Mesenchymal stem cell (in vitro differentiated cells and primary cell): Measurements from ENCODE around the gene NFATC4.

Experiments used
- DNase-seq: peaks from one replicate; pipeline ENCODE4 v3.0.0-alpha.2; 2013
- H2AFZ ChIP-seq: one replicate; pipeline ENCODE4 v1.6.1; 2013; ENCODE audit warnings: low read depth, mild to moderate bottlenecking, control low read depth, inconsistent platforms, low read length, moderate library complexity
- H2AK5ac ChIP-seq: 2 replicates; pipeline ENCODE4 v1.6.1; 2013; ENCODE audit warnings: low read length, moderate library complexity, mild to moderate bottlenecking, inconsistent platforms; ENCODE audit not compliant: severe bottlenecking
- H2BK120ac ChIP-seq: one replicate; pipeline ENCODE4 v1.6.1; 2013; ENCODE audit warnings: low read depth, mild to moderate bottlenecking, inconsistent platforms, low read length, moderate library complexity
- H2BK12ac ChIP-seq, 2 experiments: one replicate each; pipeline ENCODE4 v1.6.1; 2013; ENCODE audit warnings: inconsistent platforms in 2 of 2, low read length in 2 of 2, mild to moderate bottlenecking in 2 of 2, moderate library complexity in 2 of 2, control low read depth in 1 of 2
- H2BK15ac ChIP-seq: one replicate; pipeline ENCODE4 v1.6.1; 2013; ENCODE audit warnings: mild to moderate bottlenecking, low read depth, inconsistent platforms; ENCODE audit not compliant: poor library complexity, severe bottlenecking
- H2BK5ac ChIP-seq: 2 replicates; pipeline ENCODE4 v1.6.1; 2013; ENCODE audit warnings: low read depth, mild to moderate bottlenecking, low read length, control low read depth, inconsistent platforms; ENCODE audit not compliant: poor library complexity, severe bottlenecking
- H3K14ac ChIP-seq, 2 experiments: one replicate each; pipeline ENCODE4 v1.6.1; 2013; ENCODE audit warnings: inconsistent platforms in 2 of 2, low read length in 2 of 2, control low read depth in 1 of 2, mild to moderate bottlenecking in 1 of 2, moderate library complexity in 1 of 2
- H3K18ac ChIP-seq, 2 experiments: one replicate each; pipeline ENCODE4 v1.6.1; 2013; ENCODE audit warnings: inconsistent platforms in 2 of 2, low read length in 2 of 2, control low read depth in 1 of 2, low read depth in 1 of 2, mild to moderate bottlenecking in 1 of 2
- H3K23ac ChIP-seq, 2 experiments: one replicate each; pipeline ENCODE4 v1.6.1; 2013; ENCODE audit warnings: inconsistent platforms in 2 of 2, low read length in 2 of 2, mild to moderate bottlenecking in 2 of 2, moderate library complexity in 2 of 2, control low read depth in 1 of 2
- H3K27ac ChIP-seq: 2 replicates; pipeline ENCODE4 v1.5.1; 2013; ENCODE audit warnings: mild to moderate bottlenecking, moderate library complexity, low read length, control low read depth, inconsistent platforms; ENCODE audit not compliant: poor library complexity, severe bottlenecking
- H3K27me3 ChIP-seq, 2 experiments: 2 replicates each; pipeline versions ENCODE4 v1.6.1 to v1.7.0; 2013; ENCODE audit warnings: low read length in 2 of 2, mild to moderate bottlenecking in 2 of 2, moderate library complexity in 2 of 2, control low read depth in 1 of 2, inconsistent platforms in 1 of 2; ENCODE audit not compliant: control insufficient read depth in 1 of 2, insufficient read depth in 1 of 2
- H3K36me3 ChIP-seq, 2 experiments: 2 replicates each; pipeline versions ENCODE4 v1.6.1 to v1.7.0; 2013; ENCODE audit warnings: low read length in 2 of 2, control low read depth in 1 of 2, inconsistent platforms in 1 of 2, low read depth in 1 of 2, mild to moderate bottlenecking in 1 of 2; ENCODE audit not compliant: insufficient read depth in 2 of 2, control insufficient read depth in 1 of 2
- H3K4ac ChIP-seq, 2 experiments: one replicate each; pipeline ENCODE4 v1.6.1; 2013; ENCODE audit warnings: inconsistent platforms in 2 of 2, low read length in 2 of 2, mild to moderate bottlenecking in 2 of 2, moderate library complexity in 2 of 2, control low read depth in 1 of 2, low read depth in 1 of 2
- H3K4me1 ChIP-seq: 2 replicates; pipeline ENCODE4 v1.6.1; 2013; ENCODE audit warnings: low read depth, low read length, control low read depth; ENCODE audit not compliant: control insufficient read depth, insufficient read depth
- H3K4me2 ChIP-seq: 2 replicates; pipeline ENCODE4 v1.6.1; 2013; ENCODE audit warnings: low read length, mild to moderate bottlenecking, inconsistent platforms; ENCODE audit not compliant: poor library complexity, severe bottlenecking
- H3K4me3 ChIP-seq, 2 experiments: 2 replicates each; pipeline versions ENCODE4 v1.5.1 to v1.7.0; 2013; ENCODE audit warnings: low read length in 2 of 2, mild to moderate bottlenecking in 2 of 2, control low read depth in 1 of 2, low read depth in 1 of 2; ENCODE audit not compliant: insufficient read depth in 1 of 2
- H3K79me1 ChIP-seq: replicated peaks from 2 replicates; pipeline ENCODE4 v1.6.1; 2013; ENCODE audit warnings: mild to moderate bottlenecking, control low read depth, low read length, inconsistent platforms; ENCODE audit not compliant: poor library complexity, severe bottlenecking
- H3K9ac ChIP-seq: 2 replicates; pipeline ENCODE4 v1.7.0; 2013; ENCODE audit warnings: mild to moderate bottlenecking, low read length, moderate library complexity
- H3K9me3 ChIP-seq: 2 replicates; pipeline ENCODE4 v1.7.0; 2013; ENCODE audit warnings: mild to moderate bottlenecking, low read length; ENCODE audit not compliant: control insufficient read depth
- H4K8ac ChIP-seq: one replicate; pipeline ENCODE4 v1.6.1; 2013; ENCODE audit warnings: inconsistent platforms, mild to moderate bottlenecking, low read length, moderate library complexity
- H4K91ac ChIP-seq: one replicate; pipeline ENCODE4 v1.6.1; 2013; ENCODE audit warnings: mild to moderate bottlenecking, low read length, inconsistent platforms
- WGBS: methylation state at CpG from one replicate; pipeline ENCODE4 v1.1.7; 2013; ENCODE audit warnings: mixed read lengths; 5-methylcytosine and 5-hydroxymethylcytosine counted together

Gene NFATC4

DNA sequence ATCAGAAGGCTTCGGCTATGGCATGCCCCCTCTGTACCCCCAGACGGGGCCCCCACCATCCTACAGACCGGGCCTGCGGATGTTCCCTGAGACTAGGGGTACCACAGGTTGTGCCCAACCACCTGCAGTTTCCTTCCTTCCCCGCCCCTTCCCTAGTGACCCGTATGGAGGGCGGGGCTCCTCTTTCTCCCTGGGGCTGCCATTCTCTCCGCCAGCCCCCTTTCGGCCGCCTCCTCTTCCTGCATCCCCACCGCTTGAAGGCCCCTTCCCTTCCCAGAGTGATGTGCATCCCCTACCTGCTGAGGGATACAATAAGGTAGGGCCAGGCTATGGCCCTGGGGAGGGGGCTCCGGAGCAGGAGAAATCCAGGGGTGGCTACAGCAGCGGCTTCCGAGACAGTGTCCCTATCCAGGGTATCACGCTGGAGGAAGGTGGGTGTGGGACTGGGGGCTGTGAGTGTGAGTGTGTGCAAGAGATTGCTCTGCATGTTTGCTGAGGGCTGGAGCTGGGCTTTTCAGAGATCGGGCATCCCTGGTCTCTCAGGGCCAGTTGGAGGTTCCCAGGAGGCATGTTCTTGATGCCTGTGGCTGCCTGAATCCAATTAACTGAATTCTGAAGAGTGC, 8.6 kb downstream of the NFATC4 start:
- H3K23ac ChIP-seq, result no peak overlapping the region
- no peaks in the 10 kb centered on the region for H3K9me3 ChIP-seq
- H3K4me1 ChIP-seq, result peaks cover 5% of the 10 kb centered on the region
- no peak overlapping the region for H3K9ac ChIP-seq
- H2BK120ac ChIP-seq, result no peak overlapping the region
- no peak overlapping the region for H3K4me3 ChIP-seq
- H2BK5ac ChIP-seq, result no peak overlapping the region
- no peak overlapping the region for H2BK12ac ChIP-seq
- no peak overlapping the region for H4K8ac ChIP-seq
- 70% methylated on average over 11 of the region's 16 CpGs for WGBS
- H2AK5ac ChIP-seq, result no peak overlapping the region
- no peak overlapping the region for H2BK15ac ChIP-seq
- no peak overlapping the region for H3K4me2 ChIP-seq
- no peak for DNase-seq
- no peak overlapping the region for H3K4ac ChIP-seq
- H4K91ac ChIP-seq, result no peak overlapping the region
- H3K27me3 ChIP-seq, result no peaks in the 10 kb centered on the region
- H2AFZ ChIP-seq, result no peak overlapping the region
- no peak overlapping the region for H3K18ac ChIP-seq
- no peaks in the 10 kb centered on the region for H3K79me1 ChIP-seq
- H3K14ac ChIP-seq, result no peak overlapping the region
- H3K36me3 ChIP-seq, result peaks cover 58 to 75% of the 10 kb centered on the region in 2 experiments
- H3K27ac ChIP-seq, result no peak overlapping the region

DNA sequence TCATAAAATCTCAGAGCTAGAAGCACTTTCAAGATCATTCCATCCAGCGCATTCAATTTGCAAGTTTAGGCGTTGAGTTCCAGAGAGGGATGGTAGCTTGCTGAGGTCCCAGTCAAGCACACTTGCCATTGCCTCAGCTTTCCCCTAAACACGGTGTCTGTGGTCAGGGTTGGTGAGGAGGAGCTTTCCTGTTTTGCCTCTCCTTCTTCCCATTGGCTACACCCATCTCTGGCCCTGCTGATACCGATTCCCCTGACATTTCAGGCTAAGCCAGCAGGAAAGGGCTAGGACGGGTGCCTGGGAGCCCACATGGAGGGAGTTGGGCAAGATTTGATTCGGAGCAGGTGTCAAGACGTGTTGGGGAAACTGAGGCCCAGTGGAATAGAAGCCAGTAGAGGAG, 9.1 kb downstream of the NFATC4 start:
- WGBS, result 87% methylated on average over 7 of the region's 7 CpGs
- Histone ChIP-seq H2BK5ac (no peak overlapping the region), H2AFZ (no peak overlapping the region), H4K8ac (no peak overlapping the region), H3K79me1 (no peaks in the 10 kb centered on the region), H3K4ac (no peak overlapping the region), H3K4me2 (no peak overlapping the region), H3K9me3 (no peaks in the 10 kb centered on the region), H3K18ac (no peak overlapping the region), H3K4me1 (peaks cover 5% of the 10 kb centered on the region), H2AK5ac (no peak overlapping the region), H3K36me3 (peaks cover 58 to 70% of the 10 kb centered on the region in 2 experiments), H3K23ac (no peak overlapping the region), H2BK12ac (no peak overlapping the region), H3K9ac (no peak overlapping the region), H2BK120ac (no peak overlapping the region), H2BK15ac (no peak overlapping the region), H3K27me3 (no peaks in the 10 kb centered on the region), H3K4me3 (no peak overlapping the region), H3K27ac (no peak overlapping the region), H4K91ac (no peak overlapping the region), H3K14ac (no peak overlapping the region)
- DNase-seq, result no peak

- Histone ChIP-seq H3K4me1 (peaks cover under 1% of the 10 kb centered on the region), H3K9me3 (no peaks in the 10 kb centered on the region), H3K4ac (no peak overlapping the region), H2BK120ac (no peak overlapping the region), H3K79me1 (no peaks in the 10 kb centered on the region), H2BK12ac (no peak overlapping the region), H2BK5ac (no peak overlapping the region), H3K14ac (no peak overlapping the region), H3K9ac (no peak overlapping the region), H3K27ac (no peak overlapping the region), H2AFZ (no peak overlapping the region), H4K91ac (no peak overlapping the region), H3K23ac (no peak overlapping the region), H3K27me3 (no peaks in the 10 kb centered on the region), H3K18ac (no peak overlapping the region), H3K4me2 (no peak overlapping the region), H4K8ac (no peak overlapping the region), H2BK15ac (no peak overlapping the region), H2AK5ac (no peak overlapping the region), H3K36me3 (peaks cover 54 to 64% of the 10 kb centered on the region in 2 experiments), H3K4me3 (no peak overlapping the region)
- no peak for DNase-seq
- 81% methylated on average over 2 of the region's 2 CpGs for WGBS
Observed at GRCh38 chr14:24377657-24378056, 9.7 kb downstream of the NFATC4 start.

DNA sequence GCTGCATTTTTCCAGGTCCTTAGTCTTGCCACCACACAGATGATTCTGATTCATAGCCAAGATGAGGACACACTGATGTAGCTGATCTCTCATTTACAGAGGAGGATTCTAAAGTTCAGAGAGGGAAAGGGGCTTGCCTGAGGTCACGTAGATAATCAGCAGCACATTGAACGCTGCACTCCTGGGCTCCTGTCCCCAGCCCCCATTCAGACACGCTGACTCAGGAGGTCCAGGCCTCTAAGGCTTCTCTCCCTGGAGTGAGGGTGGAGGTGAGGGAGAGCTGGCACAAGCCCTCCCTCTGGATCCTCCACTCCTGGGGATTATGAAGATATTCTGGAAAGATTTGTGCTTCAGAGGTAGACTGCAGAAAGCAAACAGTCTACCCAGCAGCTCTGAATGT, 10.3 kb downstream of the NFATC4 start:
- Histone ChIP-seq H4K91ac (no peak overlapping the region), H3K9ac (no peak overlapping the region), H2BK5ac (no peak overlapping the region), H3K4ac (no peak overlapping the region), H3K27me3 (no peaks in the 10 kb centered on the region), H2BK120ac (no peak overlapping the region), H3K4me2 (no peak overlapping the region), H4K8ac (no peak overlapping the region), H3K79me1 (no peaks in the 10 kb centered on the region), H2BK12ac (no peak overlapping the region), H3K36me3 (peaks cover 49 to 58% of the 10 kb centered on the region in 2 experiments), H2BK15ac (no peak overlapping the region), H3K18ac (no peak overlapping the region), H3K4me3 (no peak overlapping the region), H3K27ac (no peak overlapping the region), H2AFZ (no peak overlapping the region), H3K23ac (no peak overlapping the region), H3K9me3 (no peaks in the 10 kb centered on the region), H3K4me1 (no peaks in the 10 kb centered on the region), H3K14ac (no peak overlapping the region), H2AK5ac (no peak overlapping the region)
- no peak for DNase-seq
- 84% methylated on average over 3 of the region's 3 CpGs for WGBS
